MCF 10A (cell line): ENCODE measurements around the gene GNG7. TPM values are rescaled to one million over a fixed set of nuclear protein-coding genes. Genes with fewer than 3 reads are reported as not detected.

Experiments used
- BruUV-seq: library from RNA; stranded (reverse); fragments of 400-500 nt; replicated peaks from 2 replicates; lab custom pipeline; 2021; lab: Mats Ljungman, UMichigan
- CTCF ChIA-PET: fragments of 300-600 bp; sonication (Branson Sonifier 250); formaldehyde crosslinking; extraction: SDS; loops from one replicate; lab custom pipeline; 2021; ENCODE audit warnings: antibody characterized with exemption, inconsistent platforms; lab: Yijun Ruan, JAX
- POLR2A ChIA-PET: fragments of 300-600, 350-650 bp; sonication (Branson Sonifier 250); formaldehyde crosslinking; extraction: SDS; loops from one replicate; lab custom pipeline; 2020; ENCODE audit warnings: antibody characterized with exemption, inconsistent platforms; lab: Yijun Ruan, JAX
- DNase-seq: peaks from one replicate; pipeline ENCODE4 v3.0.0-alpha.2; 2018; ENCODE audit not compliant: unreplicated experiment
- H3K27ac Mint-ChIP-seq: one replicate; pipeline ENCODE4 v1.8.0; 2022; ENCODE audit warnings: mild to moderate bottlenecking, low read depth, mixed read lengths; ENCODE audit not compliant: unreplicated experiment
- H3K27me3 Mint-ChIP-seq: one replicate; pipeline ENCODE4 v1.8.0; 2022; ENCODE audit warnings: mixed read lengths; ENCODE audit not compliant: insufficient read depth, unreplicated experiment
- H3K36me3 Mint-ChIP-seq: one replicate; pipeline ENCODE4 v1.8.0; 2022; ENCODE audit warnings: mild to moderate bottlenecking, moderate library complexity, mixed read lengths; ENCODE audit not compliant: insufficient read depth, unreplicated experiment
- H3K4me1 Mint-ChIP-seq: one replicate; pipeline ENCODE4 v1.8.0; 2022; ENCODE audit warnings: mixed read lengths; ENCODE audit not compliant: insufficient read depth, unreplicated experiment
- H3K4me3 Mint-ChIP-seq: one replicate; pipeline ENCODE4 v1.8.0; 2022; ENCODE audit warnings: mild to moderate bottlenecking, moderate library complexity, mixed read lengths; ENCODE audit not compliant: unreplicated experiment
- H3K9me3 Mint-ChIP-seq: one replicate; pipeline ENCODE4 v1.8.0; 2022; ENCODE audit warnings: mixed read lengths; ENCODE audit not compliant: unreplicated experiment
- CTCF ChIP-seq: fragments of 200-600 bp; IDR thresholded peaks from one replicate; pipeline ENCODE4 v1.8.0; 2022; ENCODE audit warnings: antibody characterized with exemption, mild to moderate bottlenecking; ENCODE audit not compliant: unreplicated experiment
- intact Hi-C: fragments of 100-400 bp; cut with micrococcal nuclease; formaldehyde crosslinking; loops from 2 replicates; pipeline ENCODE4 v1.14.1; 2022
- total RNA-seq: library from RNA; stranded (reverse); gene quantifications from 2 replicates; pipeline ENCODE4 v1.2.3, GENCODE V29; 2022

Gene GNG7
- total RNA-seq, 1 experiment from 2014 or later, result 0.51 TPM

- Mint-ChIP-seq H3K4me1 (peaks cover 22% of the 10 kb centered on the region), H3K4me3 (no peak overlapping the region), H3K27me3 (no peaks in the 10 kb centered on the region), H3K9me3 (no peaks in the 10 kb centered on the region), H3K36me3 (peaks cover 6% of the 10 kb centered on the region), H3K27ac (no peak overlapping the region)
- no peak for TF ChIP-seq CTCF
- no peak for DNase-seq
- POLR2A ChIA-PET, result interaction anchor here (0.7 to 5.3 kb wide), 2 partner anchors 48 to 154 kb away, joined by 3 to 68 read pairs; partner anchors contain the start of gene GADD45B
- intact Hi-C loops, result no loop called here
- CTCF ChIA-PET, result interaction anchor here (0.7 to 1.2 kb wide), 4 partner anchors 16 to 52 kb away, joined by 3 to 4 read pairs (median 3); no protein-coding TSS in a partner anchor
- BruUV-seq, result no TSS peak
These were observed 72.0 kb downstream of the GNG7 start for GRCh38 chr19:2630352-2631001.

GRCh38 chr19:2629491-2630351 is 72.8 kb downstream of the GNG7 start:
- no peak for TF ChIP-seq CTCF
- Mint-ChIP-seq H3K27me3 (no peaks in the 10 kb centered on the region), H3K4me1 (peaks cover 22% of the 10 kb centered on the region), H3K9me3 (no peaks in the 10 kb centered on the region), H3K27ac (no peak overlapping the region), H3K4me3 (no peak overlapping the region), H3K36me3 (peaks cover 6% of the 10 kb centered on the region)
- BruUV-seq, result no TSS peak
- ChIA-PET CTCF (interaction anchor here (0.7 kb wide), 1 partner anchor 16 kb away, joined by 3 read pairs; no protein-coding TSS in a partner anchor), POLR2A (interaction anchor here (0.7 to 5.3 kb wide), 2 partner anchors 48 to 153 kb away, joined by 3 to 68 read pairs; partner anchors contain the start of gene GADD45B)
- no peak for DNase-seq
- intact Hi-C loops, result loop anchor here (5.0 kb wide), 1 partner anchor 152 kb away; the partner anchor contains the start of gene GADD45B

GRCh38 chr19:2628597-2628996 is 73.9 kb downstream of the GNG7 start:
- Mint-ChIP-seq H3K27ac (peak overlapping the region; percentile 90), H3K27me3 (no peaks in the 10 kb centered on the region), H3K4me3 (no peak overlapping the region), H3K36me3 (peaks cover 6% of the 10 kb centered on the region), H3K9me3 (no peaks in the 10 kb centered on the region), H3K4me1 (peaks cover 22% of the 10 kb centered on the region)
- ChIA-PET POLR2A (interaction anchor here (1.6 to 5.3 kb wide), 6 partner anchors 14 to 152 kb away, joined by 4 to 68 read pairs (median 5); partner anchors contain the start of gene GADD45B), CTCF (interaction anchor here (0.7 to 2.8 kb wide), 3 partner anchors 8 to 14 kb away, joined by 3 to 30 read pairs (median 3); no protein-coding TSS in a partner anchor)
- no peak for TF ChIP-seq CTCF
- no TSS peak for BruUV-seq
- intact Hi-C loops, result loop anchor here (5.0 kb wide), 1 partner anchor 151 kb away; the partner anchor contains the start of gene GADD45B
- no peak for DNase-seq
